GM15510 (cell line): ENCODE measurements around the gene PTPRN2.

Source experiments
- POLR2A ChIP-seq: IDR thresholded peaks from 3 replicates; pipeline ENCODE4 v1.6.1; 2011; ENCODE audit warnings: borderline replicate concordance; ENCODE audit not compliant: insufficient read length; ENCODE audit errors: extremely low read depth

The PTPRN2 gene

GRCh38 chr7:158420591-158421340 is 166.9 kb downstream of the PTPRN2 start:
- TF ChIP-seq POLR2A = no peak

GRCh38 chr7:158419238-158419785 is 168.3 kb downstream of the PTPRN2 start:
- no peak for TF ChIP-seq POLR2A

- TF ChIP-seq POLR2A = no peak
Measured at GRCh38 chr7:158416283-158416933, 171.2 kb downstream of the PTPRN2 start.

- TF ChIP-seq POLR2A = no peak
Measured at GRCh38 chr7:158415316-158415715, 172.3 kb downstream of the PTPRN2 start.

- no peak for TF ChIP-seq POLR2A
Measured at GRCh38 chr7:158414486-158414961, 173.1 kb downstream of the PTPRN2 start.

- no peak for TF ChIP-seq POLR2A
Measured at GRCh38 chr7:158414002-158414401, 173.6 kb downstream of the PTPRN2 start.

DNA sequence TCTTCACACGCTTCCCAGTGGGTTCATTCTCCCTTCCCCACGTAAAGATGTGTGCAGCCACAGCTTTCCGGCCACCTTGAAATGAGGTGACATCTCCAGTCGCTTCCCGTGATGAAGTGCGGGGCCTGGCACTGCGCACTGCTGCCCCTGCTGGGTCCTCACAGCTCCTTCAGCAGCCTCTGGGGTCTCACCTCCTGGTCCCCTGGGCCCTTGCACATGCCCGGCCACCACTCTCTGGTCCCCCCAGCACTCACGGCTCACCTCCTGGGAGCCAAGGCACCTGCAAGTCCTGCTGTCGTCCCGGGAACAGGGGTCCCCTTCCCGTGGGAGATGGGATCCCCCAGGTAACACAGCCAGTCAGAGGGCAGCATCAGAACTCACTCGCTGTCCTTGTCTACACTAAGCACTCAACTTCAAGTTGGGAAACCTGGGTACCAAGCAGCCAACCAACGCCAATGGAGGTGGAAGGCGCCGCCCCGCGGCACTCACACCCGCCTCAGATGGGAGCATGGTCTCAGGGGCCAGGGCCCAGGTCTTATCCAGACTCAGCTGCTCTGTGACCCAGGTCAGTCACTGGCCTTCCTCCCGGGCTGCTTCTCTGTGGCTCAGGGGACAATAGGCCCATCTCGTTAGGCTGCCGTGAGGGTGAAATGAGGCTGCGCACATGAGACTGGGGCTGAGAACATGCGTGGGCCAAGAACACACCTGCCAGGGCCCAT is 176.2 kb downstream of the PTPRN2 start:
- TF ChIP-seq POLR2A = no peak

DNA sequence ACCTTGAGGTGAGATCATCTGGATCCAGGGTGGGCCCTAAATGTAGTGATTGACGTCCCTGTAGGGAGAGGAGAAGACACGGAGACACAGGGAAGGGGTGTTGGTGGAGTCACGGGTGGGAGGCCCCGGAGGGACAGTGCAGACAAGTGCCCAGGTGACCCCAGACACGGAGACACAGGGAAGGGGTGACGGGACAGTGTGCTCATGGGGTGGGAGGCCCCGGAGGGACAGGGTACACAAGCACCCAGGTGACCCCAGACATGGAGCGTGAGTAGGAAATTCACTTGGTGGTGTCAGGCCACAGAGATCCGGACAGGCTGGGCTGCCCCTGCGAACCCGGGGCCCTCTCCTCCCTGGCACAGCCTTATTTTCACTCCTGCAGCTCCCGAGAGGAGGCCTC is 176.9 kb downstream of the PTPRN2 start:
- TF ChIP-seq POLR2A = no peak

DNA sequence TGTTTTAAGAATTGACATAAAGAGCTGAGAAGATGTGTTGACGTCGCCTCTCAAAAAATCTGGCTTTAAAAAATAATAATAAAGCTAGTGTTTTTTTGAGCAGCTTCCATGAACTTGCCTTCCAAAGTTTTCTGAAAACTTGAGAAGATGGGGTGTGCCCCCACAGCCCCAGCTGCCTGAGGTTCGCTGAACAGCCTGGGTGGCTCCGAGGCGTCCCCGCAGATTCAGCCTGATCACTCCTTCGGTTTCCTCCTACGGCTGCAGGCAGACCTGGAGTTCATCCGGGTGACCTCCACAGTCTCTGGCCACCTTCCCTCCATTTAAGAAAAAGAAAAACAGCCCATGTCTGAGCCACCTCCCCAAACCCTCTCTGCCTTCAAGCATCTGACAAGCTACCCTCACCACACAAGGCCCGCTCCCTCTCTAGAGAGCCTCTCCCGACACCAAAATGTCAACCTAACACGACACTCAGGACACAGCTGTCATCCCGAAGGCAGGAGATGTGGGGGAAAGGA is 177.8 kb downstream of the PTPRN2 start:
- no peak for TF ChIP-seq POLR2A

GRCh38 chr7:158409120-158409519 is 178.5 kb downstream of the PTPRN2 start:
- TF ChIP-seq POLR2A = no peak

DNA sequence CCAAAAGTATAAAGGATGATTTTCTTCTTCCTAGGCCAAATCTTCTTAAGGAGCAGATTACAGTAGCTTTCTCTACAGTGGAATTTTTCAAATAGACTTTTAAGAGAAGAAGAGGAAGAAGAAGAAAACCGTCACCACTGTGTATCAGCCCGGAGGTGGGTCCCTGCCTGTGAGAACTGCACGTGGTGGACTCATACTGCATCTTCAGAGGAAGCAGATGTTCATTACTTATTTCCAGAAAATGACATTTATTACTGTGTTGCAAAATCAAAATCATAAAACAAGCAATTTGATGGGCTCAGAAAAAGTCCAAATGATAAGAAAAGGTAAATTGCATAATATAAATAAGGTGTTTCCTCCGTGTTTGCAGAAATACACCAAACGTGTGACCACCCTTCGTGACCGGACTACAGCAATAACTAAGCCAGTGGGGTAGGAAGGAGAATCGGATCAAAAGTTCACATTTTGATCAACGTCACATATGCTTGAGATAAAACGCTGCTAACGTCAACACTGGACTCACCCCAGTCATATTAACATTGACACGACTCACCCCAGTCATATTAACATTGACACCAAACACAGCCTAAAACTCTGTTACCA is 179.2 kb downstream of the PTPRN2 start:
- TF ChIP-seq POLR2A = no peak

- no peak for TF ChIP-seq POLR2A
Measured at GRCh38 chr7:158407581-158408317, 179.9 kb downstream of the PTPRN2 start.

DNA sequence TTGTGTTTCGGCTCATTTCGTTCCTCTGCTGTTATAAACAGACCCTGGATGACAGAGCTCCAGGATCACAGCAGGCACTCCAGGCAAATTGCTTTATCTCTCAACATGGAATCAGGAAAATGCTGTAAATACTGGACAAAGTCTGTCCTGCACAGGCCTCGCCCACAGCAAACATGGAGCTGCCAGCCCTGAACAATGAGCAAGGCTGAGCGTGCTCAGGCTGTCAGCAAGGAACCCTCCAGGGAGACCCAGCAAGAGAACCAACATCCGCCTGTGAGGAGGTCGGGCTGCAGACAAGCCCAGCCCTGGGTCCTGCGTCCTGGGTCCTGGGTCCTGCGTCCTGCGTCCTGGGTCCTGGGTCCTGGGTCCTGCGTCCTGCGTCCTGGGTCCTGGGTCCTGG is 180.8 kb downstream of the PTPRN2 start:
- TF ChIP-seq POLR2A = no peak

- TF ChIP-seq POLR2A = no peak
Measured at GRCh38 chr7:158406364-158406763, 181.3 kb downstream of the PTPRN2 start.

DNA sequence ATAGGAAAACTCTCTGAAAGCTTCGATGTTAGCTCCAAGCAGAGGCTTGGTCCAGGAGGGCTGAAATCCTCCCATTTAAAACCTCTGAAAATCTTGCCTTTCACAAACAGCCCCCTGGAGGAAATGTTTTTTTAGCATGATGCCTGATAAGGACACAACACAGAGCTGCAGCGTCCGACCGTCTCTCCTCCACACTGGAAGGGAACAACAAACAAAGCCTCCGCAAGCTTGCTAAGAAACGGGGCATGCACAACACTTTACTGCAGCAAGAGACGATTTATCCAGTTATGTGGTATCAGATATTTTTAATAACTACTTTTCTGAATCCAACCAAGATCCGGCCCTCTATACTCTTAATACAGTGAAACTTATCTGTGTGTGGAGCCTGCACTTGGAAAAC is 182.3 kb downstream of the PTPRN2 start:
- TF ChIP-seq POLR2A = no peak
